Endothelial cell of umbilical vein (primary cell): ENCODE results near the gene MRPL9. TPM values are rescaled to one million over a fixed set of nuclear protein-coding genes. Genes with fewer than 3 reads are reported as not detected.

Experiments used
- BruUV-seq: library from RNA; stranded (reverse); fragments of 400-500 nt; replicated peaks from 2 replicates; lab custom pipeline; 2021; lab: Mats Ljungman, UMichigan
- CTCF ChIA-PET: fragments of 300-600, 350-600 bp; sonication (Branson Sonifier 250); formaldehyde crosslinking; loops from one replicate; lab custom pipeline; 2021; ENCODE audit warnings: antibody characterized with exemption, inconsistent platforms; lab: Charles Lee
- POLR2A ChIA-PET: fragments of 300-600, 350-600 bp; sonication (Branson Sonifier 250); formaldehyde crosslinking; loops from one replicate; lab custom pipeline; 2021; ENCODE audit warnings: antibody characterized with exemption, inconsistent platforms; lab: Charles Lee
- DNase-seq: peaks from one replicate; pipeline ENCODE4 v3.0.0-alpha.2; 2011; ENCODE audit warnings: low read depth, low spot score
- FAIRE-seq: peaks from 2 replicates; lab custom pipeline; 2011; peaks lifted over from hg19 to GRCh38; lab: Jason Lieb, UNC
- H2AFZ ChIP-seq: 2 replicates; pipeline ENCODE4 v1.6.0; 2012; ENCODE audit warnings: low read depth, low read length, control low read depth, inconsistent platforms
- H3K27ac ChIP-seq: 2 replicates; pipeline ENCODE4 v1.5.1; 2011; ENCODE audit warnings: low read depth, mild to moderate bottlenecking, control low read depth, low read length, moderate library complexity; ENCODE audit not compliant: insufficient read depth
- H3K27me3 ChIP-seq, 2 experiments: 2 replicates each; pipeline versions ENCODE4 v1.6.0 to v1.6.1; 2011; ENCODE audit warnings: low read length in 2 of 2, mixed read lengths in 1 of 2; ENCODE audit not compliant: control insufficient read depth in 2 of 2, insufficient read depth in 2 of 2
- H3K36me3 ChIP-seq, 2 experiments: 2 replicates in 1 of 2; 3 replicates in 1 of 2; pipeline ENCODE4 v1.5.1; 2011; ENCODE audit warnings: low read length in 2 of 2, mild to moderate bottlenecking in 1 of 2, moderate library complexity in 1 of 2; ENCODE audit not compliant: control insufficient read depth in 2 of 2, insufficient read depth in 2 of 2; ENCODE audit errors: extremely low read depth in 1 of 2
- H3K4me1 ChIP-seq: 3 replicates; pipeline ENCODE4 v1.5.1; 2011; ENCODE audit warnings: mild to moderate bottlenecking, low read length; ENCODE audit not compliant: control insufficient read depth, insufficient read depth; ENCODE audit errors: extremely low read depth
- H3K4me2 ChIP-seq: 2 replicates; pipeline ENCODE4 v1.6.1; 2011; ENCODE audit warnings: low read length, control low read depth, mixed read lengths; ENCODE audit not compliant: insufficient read depth
- H3K4me3 ChIP-seq, 3 experiments: fragments of 200-600 bp in 1 of 3; sonication (generic), shearing (Covaris generic) in 1 of 3; replicated peaks in 1 of 3; 2 replicates each; pipeline ENCODE4 v1.5.1; 2011 to 2016; ENCODE audit warnings: control low read depth in 3 of 3, low read length in 3 of 3, mild to moderate bottlenecking in 2 of 3, inconsistent platforms in 1 of 3, low read depth in 1 of 3, moderate library complexity in 1 of 3; ENCODE audit not compliant: insufficient read depth in 1 of 3
- H3K79me2 ChIP-seq: 2 replicates; pipeline ENCODE4 v1.6.0; 2012; ENCODE audit warnings: low read length, inconsistent platforms; ENCODE audit not compliant: control insufficient read depth, insufficient read depth
- H3K9ac ChIP-seq: replicated peaks from 2 replicates; pipeline ENCODE3; 2011; ENCODE audit warnings: low read length, control low read depth; ENCODE audit not compliant: insufficient read depth; ENCODE audit errors: extremely low read depth
- H3K9me1 ChIP-seq: replicated peaks from 3 replicates; pipeline ENCODE4 v1.6.0; 2011; ENCODE audit warnings: mild to moderate bottlenecking, low read length; ENCODE audit not compliant: control insufficient read depth, insufficient read depth; ENCODE audit errors: extremely low read depth
- H3K9me3 ChIP-seq: replicated peaks from 2 replicates; pipeline ENCODE4 v1.5.1; 2012; ENCODE audit warnings: low read length, inconsistent platforms; ENCODE audit not compliant: control insufficient read depth, insufficient read depth
- H4K20me1 ChIP-seq: replicated peaks from 2 replicates; pipeline ENCODE3; 2011; ENCODE audit warnings: mild to moderate bottlenecking, low read length; ENCODE audit not compliant: control insufficient read depth, insufficient read depth; ENCODE audit errors: extremely low read depth
- EZH2 ChIP-seq: IDR thresholded peaks from 2 replicates; pipeline ENCODE4 v1.6.1; 2012; ENCODE audit warnings: borderline replicate concordance, low read depth, mild to moderate bottlenecking, moderate library complexity, low read length, inconsistent platforms; ENCODE audit not compliant: severe bottlenecking
- FOS ChIP-seq: IDR thresholded peaks from 2 replicates; pipeline ENCODE4 v1.6.1; 2011; ENCODE audit warnings: mild to moderate bottlenecking, low read length, moderate library complexity, borderline replicate concordance; ENCODE audit not compliant: insufficient read depth
- GATA2 ChIP-seq: IDR thresholded peaks from 2 replicates; pipeline ENCODE4 v1.7.0; 2011; ENCODE audit warnings: low read depth, mild to moderate bottlenecking, moderate library complexity, mixed read lengths, low read length; ENCODE audit not compliant: insufficient read length, insufficient read depth
- JUN ChIP-seq: IDR thresholded peaks from 2 replicates; pipeline ENCODE4 v1.6.1; 2011; ENCODE audit warnings: borderline replicate concordance, low read depth; ENCODE audit not compliant: insufficient read length, insufficient read depth
- MYC ChIP-seq: IDR thresholded peaks from one replicate; pipeline ENCODE4 v1.6.1; 2011; ENCODE audit warnings: mild to moderate bottlenecking, low read depth, low read length
- POLR2A ChIP-seq: IDR thresholded peaks from 2 replicates; pipeline ENCODE4 v1.6.1; 2012; ENCODE audit warnings: low read depth, mild to moderate bottlenecking, control low read depth, low read length
- POLR2AphosphoS5 ChIP-seq: IDR thresholded peaks from 2 replicates; pipeline ENCODE4 v1.6.1; 2012; ENCODE audit warnings: low read depth, mild to moderate bottlenecking, control low read depth, low read length, moderate library complexity; ENCODE audit not compliant: insufficient read depth
- dilution Hi-C: fragments of 300-500 bp; cut with MboI; formaldehyde crosslinking; loops from one replicate; pipeline ENCODE4 v1.15.0; 2019; ENCODE audit warnings: low sequenced_read_pairs; ENCODE audit not compliant: extremely low pct_ligation_motif_present
- intact Hi-C: fragments of 100-400 bp; cut with micrococcal nuclease; formaldehyde crosslinking; loops from one replicate; pipeline ENCODE4 v1.10.0; 2022
- polyA plus RNA-seq, 4 experiments: library from polyadenylated mRNA; depleted of rRNA in 3 of 4; stranded (reverse) in 3 of 4; unstranded in 1 of 4; fragments of >200 nt; gene quantifications; 2 replicates each; pipeline versions ENCODE4 v1.2.1 to v1.2.3, GENCODE V29; 2011 to 2012; ENCODE audit warnings: missing spikeins in 1 of 4
- total RNA-seq: library from RNA; stranded (reverse); gene quantifications from 2 replicates; pipeline ENCODE4 v1.2.3, GENCODE V29; 2021
- TF ChIP-seq, protein P1 (sequence below): IDR thresholded peaks from 2 replicates; pipeline ENCODE4 v1.6.1; 2011; ENCODE audit not compliant: insufficient read depth, insufficient read length
- TF ChIP-seq, protein P2 (sequence below), 2 donors: IDR thresholded peaks; 1 replicate in 1 of 2; 2 replicates in 1 of 2; pipeline ENCODE4 v1.5.1; 2011; ENCODE audit warnings: low read length in 2 of 2, mild to moderate bottlenecking in 2 of 2, moderate library complexity in 2 of 2, control low read depth in 1 of 2, inconsistent platforms in 1 of 2, low read depth in 1 of 2; ENCODE audit not compliant: insufficient read depth in 1 of 2; ENCODE audit errors: extremely low read depth in 1 of 2

Gene MRPL9
- total and polyA plus RNA-seq, 2 donors (not counting 3 experiments of a cell fraction or from before 2014, with no cell fraction given) = 79.1 to 112 TPM

DNA sequence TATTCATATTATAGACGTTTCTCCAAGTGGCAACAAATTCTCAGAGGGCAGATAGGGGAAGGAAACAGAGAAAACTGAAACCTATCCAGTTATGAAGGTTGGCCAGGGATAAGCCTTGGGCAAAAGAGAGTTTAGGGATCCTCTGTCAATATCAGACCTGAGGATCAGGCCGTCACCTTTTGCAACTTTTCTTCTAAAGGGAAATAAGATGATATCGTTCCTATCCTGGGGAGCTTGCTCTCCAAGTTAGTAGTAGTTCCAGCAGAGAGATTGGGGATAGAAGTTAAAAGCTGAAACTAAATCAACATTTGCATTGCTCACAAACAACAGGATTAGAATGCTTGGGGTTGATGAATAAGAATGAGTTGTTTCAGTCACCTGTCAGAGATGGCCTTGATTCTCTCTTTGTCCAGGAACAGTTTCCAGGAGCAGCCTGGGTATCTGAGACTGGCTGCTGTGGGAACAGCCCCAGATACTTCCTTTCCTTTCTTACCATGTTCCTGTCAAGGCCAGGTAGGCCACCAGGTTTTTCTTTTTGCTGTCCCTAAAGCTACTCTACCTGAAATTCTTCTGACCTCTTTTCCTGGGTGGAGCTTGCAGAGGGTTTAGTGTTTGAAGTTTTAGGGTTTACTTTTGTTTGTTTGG is 39.4 kb downstream of the MRPL9 start:
- no peak overlapping the region for H3K4me3 ChIP-seq
- H3K9me3 ChIP-seq = no peaks in the 10 kb centered on the region
- TF ChIP-seq POLR2AphosphoS5 = no peak
- no peak for TF ChIP-seq FOS
- TF ChIP-seq JUN = no peak
- TF ChIP-seq, protein P1, sequence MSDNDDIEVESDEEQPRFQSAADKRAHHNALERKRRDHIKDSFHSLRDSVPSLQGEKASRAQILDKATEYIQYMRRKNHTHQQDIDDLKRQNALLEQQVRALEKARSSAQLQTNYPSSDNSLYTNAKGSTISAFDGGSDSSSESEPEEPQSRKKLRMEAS = no peak
- TF ChIP-seq EZH2 = no peak
- TF ChIP-seq, protein P2, sequence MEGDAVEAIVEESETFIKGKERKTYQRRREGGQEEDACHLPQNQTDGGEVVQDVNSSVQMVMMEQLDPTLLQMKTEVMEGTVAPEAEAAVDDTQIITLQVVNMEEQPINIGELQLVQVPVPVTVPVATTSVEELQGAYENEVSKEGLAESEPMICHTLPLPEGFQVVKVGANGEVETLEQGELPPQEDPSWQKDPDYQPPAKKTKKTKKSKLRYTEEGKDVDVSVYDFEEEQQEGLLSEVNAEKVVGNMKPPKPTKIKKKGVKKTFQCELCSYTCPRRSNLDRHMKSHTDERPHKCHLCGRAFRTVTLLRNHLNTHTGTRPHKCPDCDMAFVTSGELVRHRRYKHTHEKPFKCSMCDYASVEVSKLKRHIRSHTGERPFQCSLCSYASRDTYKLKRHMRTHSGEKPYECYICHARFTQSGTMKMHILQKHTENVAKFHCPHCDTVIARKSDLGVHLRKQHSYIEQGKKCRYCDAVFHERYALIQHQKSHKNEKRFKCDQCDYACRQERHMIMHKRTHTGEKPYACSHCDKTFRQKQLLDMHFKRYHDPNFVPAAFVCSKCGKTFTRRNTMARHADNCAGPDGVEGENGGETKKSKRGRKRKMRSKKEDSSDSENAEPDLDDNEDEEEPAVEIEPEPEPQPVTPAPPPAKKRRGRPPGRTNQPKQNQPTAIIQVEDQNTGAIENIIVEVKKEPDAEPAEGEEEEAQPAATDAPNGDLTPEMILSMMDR (IDR thresholded peaks at IDR 0.05; ENCODE audit: extremely low read depth in 1 of 2, insufficient read depth in 1 of 2, low read depth in 1 of 2, low read length in 2 of 2) = no peak
- TF ChIP-seq POLR2A = no peak
- TF ChIP-seq MYC = no peak
- TF ChIP-seq GATA2 = no peak
- ChIA-PET CTCF (interaction anchor here (1.0 to 1.5 kb wide), 2 partner anchors 10 to 85 kb away, joined by 3 to 4 read pairs; no protein-coding TSS in a partner anchor), POLR2A (no interaction called here)
- no peaks in the 10 kb centered on the region for H3K36me3 ChIP-seq
- DNase-seq (no peak), FAIRE-seq (no peak)
- dilution Hi-C loops (no loop called here), intact Hi-C loops (no loop called here)
- H2AFZ ChIP-seq = no peak overlapping the region
- no TSS peak for BruUV-seq
- no peaks in the 10 kb centered on the region for H3K79me2 ChIP-seq
- no peak overlapping the region for H3K27ac ChIP-seq
- peaks cover 4% of the 10 kb centered on the region for H3K4me1 ChIP-seq
- H4K20me1 ChIP-seq = no peaks in the 10 kb centered on the region
- H3K4me2 ChIP-seq = no peak overlapping the region
- no peak overlapping the region for H3K9ac ChIP-seq
- no peaks in the 10 kb centered on the region for H3K9me1 ChIP-seq
- H3K27me3 ChIP-seq = peaks cover 47 to 62% of the 10 kb centered on the region in 2 experiments
